CD14-positive monocyte (primary cell): ENCODE data around the gene SLC2A1. TPM values are rescaled to one million over a fixed set of nuclear protein-coding genes. Genes with fewer than 3 reads are reported as not detected.
A peak's percentile ranks its signal among the peaks of the same experiment; 100 is the strongest.

ENCODE experiments used
- DNase-seq, 3 donors: peaks; one replicate each; pipeline ENCODE4 v3.0.0-alpha.2; 2011 to 2022
- H2AFZ ChIP-seq: 2 replicates; pipeline ENCODE4 v1.6.0; 2012; ENCODE audit warnings: mild to moderate bottlenecking, low read depth, low read length, inconsistent platforms; ENCODE audit not compliant: insufficient read depth, poor library complexity, severe bottlenecking
- H3K27ac ChIP-seq, 2 donors: 1 replicate in 1 of 2; 2 replicates in 1 of 2; pipeline ENCODE4 v1.5.1; 2012 to 2013; ENCODE audit warnings: low read length in 2 of 2, control low read depth in 1 of 2, inconsistent platforms in 1 of 2, low read depth in 1 of 2, mild to moderate bottlenecking in 1 of 2
- H3K27me3 ChIP-seq, 2 donors: one replicate each; pipeline versions ENCODE4 v1.6.0 to v1.6.1; 2011 to 2013; ENCODE audit warnings: low read length in 2 of 2; ENCODE audit not compliant: control insufficient read depth in 2 of 2, insufficient read depth in 2 of 2
- H3K36me3 ChIP-seq, 2 donors: replicated peaks in 1 of 2; 1 replicate in 1 of 2; 2 replicates in 1 of 2; pipeline versions ENCODE4 v1.5.1 to v1.6.1; 2012 to 2013; ENCODE audit warnings: low read length in 2 of 2, control low read depth in 1 of 2, inconsistent platforms in 1 of 2, mild to moderate bottlenecking in 1 of 2; ENCODE audit not compliant: insufficient read depth in 2 of 2, control insufficient read depth in 1 of 2
- H3K4me1 ChIP-seq, 2 donors: 1 replicate in 1 of 2; 2 replicates in 1 of 2; pipeline versions ENCODE4 v1.5.1 to v1.6.1; 2012 to 2013; ENCODE audit warnings: low read length in 2 of 2, control low read depth in 1 of 2, inconsistent platforms in 1 of 2, mild to moderate bottlenecking in 1 of 2, moderate library complexity in 1 of 2; ENCODE audit not compliant: insufficient read depth in 2 of 2, control insufficient read depth in 1 of 2
- H3K4me2 ChIP-seq: replicated peaks from 2 replicates; pipeline ENCODE3; 2012; ENCODE audit warnings: low read length, moderate library complexity, mild to moderate bottlenecking; ENCODE audit not compliant: poor library complexity, severe bottlenecking; ENCODE audit errors: extremely low read depth
- H3K4me3 ChIP-seq, 3 experiments: fragments of 200-600 bp in 1 of 3; sonication (generic) in 1 of 3; replicated peaks in 1 of 3; 1 replicate in 2 of 3; 2 replicates in 1 of 3; pipeline ENCODE4 v1.5.1; 2011 to 2013; ENCODE audit warnings: low read length in 3 of 3, mild to moderate bottlenecking in 3 of 3, control low read depth in 2 of 3, low read depth in 2 of 3, inconsistent platforms in 1 of 3, moderate library complexity in 1 of 3
- H3K79me2 ChIP-seq: 2 replicates; pipeline ENCODE4 v1.6.0; 2012; ENCODE audit warnings: mild to moderate bottlenecking, control low read depth, inconsistent platforms, low read length, moderate library complexity; ENCODE audit not compliant: insufficient read depth
- H3K9ac ChIP-seq: 2 replicates; pipeline ENCODE4 v1.6.0; 2017; ENCODE audit warnings: low read length, mild to moderate bottlenecking; ENCODE audit not compliant: insufficient read depth, poor library complexity, severe bottlenecking
- H3K9me3 ChIP-seq, 2 donors: replicated peaks in 1 of 2; 1 replicate in 1 of 2; 2 replicates in 1 of 2; pipeline versions ENCODE4 v1.5.1 to v1.6.1; 2012 to 2013; ENCODE audit warnings: low read length in 2 of 2, control low read depth in 1 of 2; ENCODE audit not compliant: control insufficient read depth in 1 of 2, insufficient read depth in 1 of 2
- H4K20me1 ChIP-seq: 2 replicates; pipeline ENCODE4 v1.6.0; 2012; ENCODE audit warnings: mild to moderate bottlenecking, low read length, control low read depth, moderate library complexity; ENCODE audit not compliant: insufficient read depth
- H3K27ac Mint-ChIP-seq, 7 donors: one replicate each; pipeline ENCODE4 v1.8.0; 2020; ENCODE audit warnings: mild to moderate bottlenecking in 7 of 7, mixed read lengths in 7 of 7, moderate library complexity in 6 of 7, inconsistent platforms in 2 of 7
- H3K27me3 Mint-ChIP-seq, 3 donors: one replicate each; pipeline ENCODE4 v1.8.0; 2021 to 2022; ENCODE audit warnings: low read depth in 3 of 3, mild to moderate bottlenecking in 3 of 3, mixed read lengths in 3 of 3, moderate library complexity in 3 of 3, inconsistent platforms in 1 of 3
- H3K36me3 Mint-ChIP-seq, 2 donors: one replicate each; pipeline ENCODE4 v1.8.0; 2020; ENCODE audit warnings: mixed read lengths in 2 of 2, inconsistent platforms in 1 of 2, mild to moderate bottlenecking in 1 of 2
- H3K4me1 Mint-ChIP-seq: one replicate; pipeline ENCODE4 v1.8.0; 2020; ENCODE audit warnings: mild to moderate bottlenecking, mixed read lengths
- H3K4me3 Mint-ChIP-seq, 2 donors: one replicate each; pipeline ENCODE4 v1.8.0; 2020; ENCODE audit warnings: mild to moderate bottlenecking in 2 of 2, mixed read lengths in 2 of 2, moderate library complexity in 1 of 2
- H3K9me3 Mint-ChIP-seq, 7 donors: one replicate each; pipeline ENCODE4 v1.8.0; 2020 to 2022; ENCODE audit warnings: mixed read lengths in 7 of 7, mild to moderate bottlenecking in 6 of 7, moderate library complexity in 6 of 7, inconsistent platforms in 2 of 7
- CTCF ChIP-seq: fragments of 200-600 bp; IDR thresholded peaks from one replicate; pipeline ENCODE4 v1.8.0; 2022; ENCODE audit warnings: antibody characterized with exemption, mild to moderate bottlenecking
- WGBS: methylation state at CpG from one replicate; pipeline ENCODE4 v1.1.5; 2013; ENCODE audit warnings: missing lambda C conversion rate; ENCODE audit not compliant: insufficient coverage; 5-methylcytosine and 5-hydroxymethylcytosine counted together
- intact Hi-C, 2 donors: fragments of 100-400 bp; cut with micrococcal nuclease; formaldehyde crosslinking; loops; one replicate each; pipeline versions ENCODE4 v1.15.0 to v1.15.1; 2023
- polyA plus RNA-seq, 3 donors: library from polyadenylated mRNA; depleted of rRNA in 1 of 3; unstranded in 2 of 3; stranded (reverse) in 1 of 3; fragments of 300-500 nt in 2 of 3; fragments of >200 nt in 1 of 3; fragmentation: Illumina TruSeq in 2 of 3; gene quantifications; 1 replicate in 2 of 3; 2 replicates in 1 of 3; pipeline ENCODE4 v1.2.3, GENCODE V29; 2012 to 2021

SLC2A1 gene
- polyA plus RNA-seq, 3 donors, result 0.56 to 5.0 (median 0.71) TPM

- Mint-ChIP-seq H3K27me3 (peaks cover 0 to 3% (median 2%) of the 10 kb centered on the region in 3 donors), H3K27ac (peak overlapping the region in 1 of 7 donors; percentile 40), H3K4me3 (no peak overlapping the region), H3K9me3 (peaks cover 0 to 4% (median 0%) of the 10 kb centered on the region in 7 donors), H3K36me3 (no peaks in the 10 kb centered on the region), H3K4me1 (no peaks in the 10 kb centered on the region)
- Histone ChIP-seq H3K9me3 (no peaks in the 10 kb centered on the region), H2AFZ (no peak overlapping the region), H4K20me1 (no peaks in the 10 kb centered on the region), H3K27ac (no peak overlapping the region), H3K4me3 (no peak overlapping the region), H3K79me2 (no peaks in the 10 kb centered on the region), H3K27me3 (no peaks in the 10 kb centered on the region), H3K4me2 (no peak overlapping the region), H3K36me3 (no peaks in the 10 kb centered on the region), H3K4me1 (no peaks in the 10 kb centered on the region), H3K9ac (no peak overlapping the region)
- no peak for TF ChIP-seq CTCF
- intact Hi-C loops, result no loop called here
- WGBS, result no CpG with 5 or more reads among the region's 1 CpG
- DNase-seq, result no peak
Measured at GRCh38 chr1:43000271-43000670, 41.6 kb upstream of the SLC2A1 start.

GRCh38 chr1:42999308-42999707 lies 40.6 kb upstream of the SLC2A1 start:
- no peaks in the 10 kb centered on the region for H3K27me3 ChIP-seq
- H3K9ac ChIP-seq, result no peak overlapping the region
- no peak for TF ChIP-seq CTCF
- H2AFZ ChIP-seq, result no peak overlapping the region
- no peaks in the 10 kb centered on the region for H3K4me1 Mint-ChIP-seq
- H3K27ac ChIP-seq, result no peak overlapping the region
- H3K9me3 ChIP-seq, result no peaks in the 10 kb centered on the region
- peaks cover 0 to 4% (median 0%) of the 10 kb centered on the region in 7 donors for H3K9me3 Mint-ChIP-seq
- H4K20me1 ChIP-seq, result no peaks in the 10 kb centered on the region
- H3K27me3 Mint-ChIP-seq, result peaks cover 0 to 3% (median 0%) of the 10 kb centered on the region in 3 donors
- H3K36me3 Mint-ChIP-seq, result no peaks in the 10 kb centered on the region
- intact Hi-C loops, result loop anchor here in 1 of 2 donors (10.0 kb wide), 1 partner anchor 75 kb away; no protein-coding TSS in a partner anchor
- no peak overlapping the region for H3K4me3 Mint-ChIP-seq
- DNase-seq, result no peak
- H3K4me3 ChIP-seq, result no peak overlapping the region
- H3K79me2 ChIP-seq, result no peaks in the 10 kb centered on the region
- no peak overlapping the region for H3K4me2 ChIP-seq
- H3K4me1 ChIP-seq, result no peaks in the 10 kb centered on the region
- H3K27ac Mint-ChIP-seq, result no peak overlapping the region
- H3K36me3 ChIP-seq, result no peaks in the 10 kb centered on the region
